Measurements from ENCODE around the gene ADGRD2.

Gene ADGRD2

GRCh38 chr9:124511891-124512805 lies 61.9 kb downstream of the ADGRD2 start:
- Mint-ChIP-seq H3K4me1 (peaks cover 7% of the 10 kb centered on the region), H3K4me3 (no peak overlapping the region), H3K36me3 (no peaks in the 10 kb centered on the region), H3K9me3 (no peaks in the 10 kb centered on the region), H3K27ac (no peak overlapping the region), H3K27me3 (peaks cover 25% of the 10 kb centered on the region)
- peak; percentile 14 for ATAC-seq

GRCh38 chr9:124512806-124513204 lies 62.6 kb downstream of the ADGRD2 start:
- H3K27ac Mint-ChIP-seq: no peak overlapping the region
- ATAC-seq: no peak
- no peaks in the 10 kb centered on the region for H3K9me3 Mint-ChIP-seq
- no peaks in the 10 kb centered on the region for H3K36me3 Mint-ChIP-seq
- no peak overlapping the region for H3K4me3 Mint-ChIP-seq
- H3K27me3 Mint-ChIP-seq: peaks cover 18% of the 10 kb centered on the region
- H3K4me1 Mint-ChIP-seq: peaks cover 7% of the 10 kb centered on the region

GRCh38 chr9:124513376-124513994 lies 63.2 kb downstream of the ADGRD2 start:
- no peak for ATAC-seq
- H3K4me1 Mint-ChIP-seq: peaks cover 7% of the 10 kb centered on the region
- H3K27me3 Mint-ChIP-seq: peaks cover 18% of the 10 kb centered on the region
- H3K36me3 Mint-ChIP-seq: no peaks in the 10 kb centered on the region
- H3K4me3 Mint-ChIP-seq: no peak overlapping the region
- no peak overlapping the region for H3K27ac Mint-ChIP-seq
- no peaks in the 10 kb centered on the region for H3K9me3 Mint-ChIP-seq

GRCh38 chr9:124514125-124514524 lies 63.9 kb downstream of the ADGRD2 start:
- no peak overlapping the region for H3K4me3 Mint-ChIP-seq
- peaks cover 18% of the 10 kb centered on the region for H3K27me3 Mint-ChIP-seq
- no peaks in the 10 kb centered on the region for H3K36me3 Mint-ChIP-seq
- no peak for ATAC-seq
- peaks cover 7% of the 10 kb centered on the region for H3K4me1 Mint-ChIP-seq
- H3K9me3 Mint-ChIP-seq: no peaks in the 10 kb centered on the region
- no peak overlapping the region for H3K27ac Mint-ChIP-seq

GRCh38 chr9:124514874-124515273 lies 64.6 kb downstream of the ADGRD2 start:
- H3K27ac Mint-ChIP-seq: no peak overlapping the region
- peaks cover 18% of the 10 kb centered on the region for H3K27me3 Mint-ChIP-seq
- no peaks in the 10 kb centered on the region for H3K36me3 Mint-ChIP-seq
- no peaks in the 10 kb centered on the region for H3K9me3 Mint-ChIP-seq
- peaks cover 7% of the 10 kb centered on the region for H3K4me1 Mint-ChIP-seq
- H3K4me3 Mint-ChIP-seq: no peak overlapping the region
- ATAC-seq: no peak

- no peak for ATAC-seq
- H3K9me3 Mint-ChIP-seq: no peaks in the 10 kb centered on the region
- no peaks in the 10 kb centered on the region for H3K27me3 Mint-ChIP-seq
- no peaks in the 10 kb centered on the region for H3K4me1 Mint-ChIP-seq
- H3K4me3 Mint-ChIP-seq: no peak overlapping the region
- no peak overlapping the region for H3K27ac Mint-ChIP-seq
- H3K36me3 Mint-ChIP-seq: no peaks in the 10 kb centered on the region
Observed at GRCh38 chr9:124517600-124517999, 67.3 kb downstream of the ADGRD2 start.

GRCh38 chr9:124518116-124518515 lies 67.9 kb downstream of the ADGRD2 start:
- no peak for ATAC-seq
- H3K27me3 Mint-ChIP-seq: no peaks in the 10 kb centered on the region
- H3K36me3 Mint-ChIP-seq: no peaks in the 10 kb centered on the region
- no peaks in the 10 kb centered on the region for H3K9me3 Mint-ChIP-seq
- H3K27ac Mint-ChIP-seq: no peak overlapping the region
- no peaks in the 10 kb centered on the region for H3K4me1 Mint-ChIP-seq
- H3K4me3 Mint-ChIP-seq: no peak overlapping the region

GRCh38 chr9:124520206-124520596 lies 70.0 kb downstream of the ADGRD2 start:
- Mint-ChIP-seq H3K4me3 (no peak overlapping the region), H3K36me3 (no peaks in the 10 kb centered on the region), H3K4me1 (no peaks in the 10 kb centered on the region), H3K9me3 (no peaks in the 10 kb centered on the region), H3K27ac (no peak overlapping the region), H3K27me3 (no peaks in the 10 kb centered on the region)
- ATAC-seq: no peak

GRCh38 chr9:124521142-124521541 lies 70.9 kb downstream of the ADGRD2 start:
- Mint-ChIP-seq H3K27ac (no peak overlapping the region), H3K4me3 (no peak overlapping the region), H3K27me3 (no peaks in the 10 kb centered on the region), H3K36me3 (no peaks in the 10 kb centered on the region), H3K9me3 (no peaks in the 10 kb centered on the region), H3K4me1 (no peaks in the 10 kb centered on the region)
- no peak for ATAC-seq

- Mint-ChIP-seq H3K36me3 (no peaks in the 10 kb centered on the region), H3K4me1 (no peaks in the 10 kb centered on the region), H3K27me3 (no peaks in the 10 kb centered on the region), H3K4me3 (no peak overlapping the region), H3K27ac (no peak overlapping the region), H3K9me3 (no peaks in the 10 kb centered on the region)
- ATAC-seq: no peak
Observed at GRCh38 chr9:124522121-124523098, 72.2 kb downstream of the ADGRD2 start.

- H3K9me3 Mint-ChIP-seq: no peaks in the 10 kb centered on the region
- ATAC-seq: no peak
- H3K4me1 Mint-ChIP-seq: no peaks in the 10 kb centered on the region
- no peaks in the 10 kb centered on the region for H3K36me3 Mint-ChIP-seq
- H3K4me3 Mint-ChIP-seq: no peak overlapping the region
- no peaks in the 10 kb centered on the region for H3K27me3 Mint-ChIP-seq
- no peak overlapping the region for H3K27ac Mint-ChIP-seq
Observed at GRCh38 chr9:124526174-124526573, 75.9 kb downstream of the ADGRD2 start.

GRCh38 chr9:124527781-124528180 lies 77.5 kb downstream of the ADGRD2 start:
- H3K4me3 Mint-ChIP-seq: no peak overlapping the region
- H3K36me3 Mint-ChIP-seq: no peaks in the 10 kb centered on the region
- no peaks in the 10 kb centered on the region for H3K9me3 Mint-ChIP-seq
- no peak overlapping the region for H3K27ac Mint-ChIP-seq
- no peaks in the 10 kb centered on the region for H3K4me1 Mint-ChIP-seq
- ATAC-seq: no peak
- no peaks in the 10 kb centered on the region for H3K27me3 Mint-ChIP-seq
